Fibroblast of skin of right quadriceps (primary cell): ENCODE measurements around the gene SNURF.
"Not testable (repeated sequence)": the region's sequence is repeated elsewhere in the genome, so short reads cannot be mapped to it uniquely, and the experiment has no call there.

ENCODE experiments used
- DNase-seq: peaks from one replicate; pipeline ENCODE4 v3.0.0-alpha.2; 2013

SNURF gene

DNA sequence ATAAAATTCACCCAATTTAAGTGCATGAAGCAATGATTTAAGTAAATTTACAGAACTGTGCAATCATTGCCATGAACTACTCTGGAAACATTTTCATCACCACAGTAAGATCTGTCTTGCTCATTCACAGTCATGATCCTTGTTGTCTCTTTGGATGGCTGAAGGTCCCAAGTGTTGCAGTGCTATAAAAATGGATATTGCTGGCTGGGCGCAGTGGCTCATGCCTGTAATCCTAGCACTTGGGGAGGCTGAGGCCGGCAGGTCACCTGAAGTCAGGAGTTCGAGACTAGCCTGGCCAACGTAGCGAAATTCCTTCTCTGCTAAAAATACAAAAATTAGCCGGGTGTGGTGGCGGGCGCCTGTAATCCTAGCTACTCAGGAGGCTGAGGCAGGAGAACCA is 17.0 kb downstream of the SNURF start:
- DNase-seq = no peak

DNA sequence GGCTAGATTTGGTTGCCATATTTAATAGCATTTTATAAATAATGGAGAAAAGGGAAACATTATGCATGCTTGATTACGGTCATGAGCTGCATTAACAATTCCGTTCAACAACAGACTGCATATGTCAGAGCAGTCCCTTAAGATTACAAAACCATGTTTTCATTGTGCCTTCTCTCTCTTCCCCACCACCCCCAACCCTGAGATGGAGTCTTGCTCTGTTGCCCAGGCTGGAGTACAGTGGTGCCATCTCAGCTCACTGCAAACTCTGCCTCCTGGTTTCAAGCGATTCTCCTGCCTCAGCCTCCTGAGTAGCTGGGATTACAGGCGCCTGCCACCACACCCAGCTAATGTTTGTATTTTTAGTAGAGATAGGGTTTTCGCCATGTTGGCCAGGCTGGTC is 17.9 kb downstream of the SNURF start:
- not testable (repeated sequence) for DNase-seq

DNA sequence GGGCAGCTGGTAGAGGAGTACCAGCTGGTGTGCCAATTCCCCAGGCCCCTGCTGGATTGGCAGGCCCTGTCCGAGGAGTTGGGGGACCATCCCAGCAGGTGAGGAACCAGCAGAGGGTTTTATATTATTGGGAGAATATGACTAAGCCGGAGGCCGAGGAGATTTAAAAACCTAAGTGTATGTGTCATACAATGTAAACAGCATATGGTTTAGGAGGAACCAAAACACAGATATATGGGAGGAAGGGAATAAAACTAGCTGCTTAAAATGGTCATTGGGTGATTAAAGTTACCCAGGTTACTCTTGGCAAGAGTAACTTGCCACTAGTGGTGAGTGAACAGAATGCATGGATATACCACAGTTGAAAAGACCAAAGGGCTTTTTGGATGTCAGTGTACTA is 22.1 kb downstream of the SNURF start:
- DNase-seq = no peak

DNA sequence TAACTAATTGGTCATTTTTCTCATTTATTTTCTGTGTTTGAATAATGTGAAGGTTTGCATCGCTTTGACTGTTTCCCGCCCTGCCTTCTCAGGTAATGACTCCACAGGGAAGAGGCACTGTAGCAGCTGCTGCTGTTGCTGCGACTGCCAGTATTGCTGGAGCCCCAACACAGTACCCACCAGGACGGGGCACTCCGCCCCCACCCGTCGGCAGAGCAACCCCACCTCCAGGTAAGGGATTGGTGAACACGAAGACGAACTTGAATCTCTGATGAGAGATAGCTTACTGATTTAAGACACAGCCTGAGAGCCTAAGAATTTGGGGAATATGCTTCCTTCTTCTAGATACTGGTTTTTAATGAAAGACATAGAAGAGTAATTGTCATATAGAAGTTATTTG is 22.9 kb downstream of the SNURF start:
- no peak for DNase-seq

DNA sequence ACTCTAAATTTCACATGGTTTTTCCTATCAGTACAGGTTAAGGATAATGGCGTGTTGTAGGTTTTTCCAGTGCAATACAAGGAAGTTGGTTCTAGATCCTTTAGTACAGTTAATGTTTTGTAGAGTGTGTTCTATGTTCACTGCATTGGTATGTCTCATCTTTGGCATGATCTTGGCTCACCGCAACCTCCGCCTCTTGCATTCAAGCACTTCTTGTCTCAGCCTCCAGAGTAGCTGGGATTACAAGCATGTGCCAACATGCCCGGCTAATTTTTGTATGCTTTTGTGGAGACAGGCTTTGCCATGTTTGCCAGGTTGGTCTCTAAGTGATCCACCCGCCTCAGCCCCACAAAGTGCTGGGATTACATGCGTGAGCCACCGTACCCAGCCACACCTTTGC is 30.4 kb downstream of the SNURF start:
- DNase-seq = no peak

DNA sequence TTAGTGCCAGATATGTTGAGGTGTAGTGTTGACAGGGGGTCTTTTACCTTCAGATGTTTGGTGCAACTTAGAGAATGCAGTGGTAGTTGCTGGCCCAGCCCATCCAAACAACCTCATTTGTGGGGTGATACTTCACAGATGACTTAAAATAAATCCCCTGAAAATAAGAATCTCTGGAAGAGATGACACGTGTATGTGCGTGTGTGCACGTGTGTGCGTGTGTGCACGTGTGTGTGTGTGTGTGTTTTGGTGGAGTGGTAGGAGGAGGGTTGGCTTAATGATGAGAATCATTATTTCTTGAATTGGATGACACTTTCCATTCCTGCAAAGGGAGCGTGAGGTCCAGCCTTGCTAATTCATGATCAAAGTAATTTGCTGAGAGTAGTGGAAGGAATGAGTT is 31.9 kb downstream of the SNURF start:
- no peak for DNase-seq
